Transverse colon (tissue), 4 donors: ENCODE results near the gene ENTPD1.

Source experiments
- CTCF ChIP-seq, 5 experiments: fragments of 200-600 bp in 3 of 5; fragments of 450-650 bp in 2 of 5; sonication (generic) in 3 of 5; IDR thresholded peaks; 1 replicate in 2 of 5; 2 replicates in 3 of 5; pipeline ENCODE4 v1.5.1; 2016 to 2017; ENCODE audit warnings: antibody characterized with exemption in 5 of 5, inconsistent platforms in 3 of 5, mild to moderate bottlenecking in 2 of 5, moderate library complexity in 1 of 5
- EP300 ChIP-seq: sonication (generic); formaldehyde crosslinking; IDR thresholded peaks from one replicate; pipeline ENCODE4 v1.6.1; 2017; ENCODE audit warnings: antibody characterized with exemption, low read depth
- POLR2A ChIP-seq: fragments of 450-650 bp; IDR thresholded peaks from one replicate; pipeline ENCODE4 v1.6.1; 2016; ENCODE audit warnings: antibody characterized with exemption, mild to moderate bottlenecking, moderate library complexity
- POLR2AphosphoS5 ChIP-seq, 3 donors: sonication (generic); formaldehyde crosslinking; IDR thresholded peaks; one replicate each; pipeline ENCODE4 v1.6.1; 2016; ENCODE audit warnings: antibody characterized with exemption in 3 of 3

DNA sequence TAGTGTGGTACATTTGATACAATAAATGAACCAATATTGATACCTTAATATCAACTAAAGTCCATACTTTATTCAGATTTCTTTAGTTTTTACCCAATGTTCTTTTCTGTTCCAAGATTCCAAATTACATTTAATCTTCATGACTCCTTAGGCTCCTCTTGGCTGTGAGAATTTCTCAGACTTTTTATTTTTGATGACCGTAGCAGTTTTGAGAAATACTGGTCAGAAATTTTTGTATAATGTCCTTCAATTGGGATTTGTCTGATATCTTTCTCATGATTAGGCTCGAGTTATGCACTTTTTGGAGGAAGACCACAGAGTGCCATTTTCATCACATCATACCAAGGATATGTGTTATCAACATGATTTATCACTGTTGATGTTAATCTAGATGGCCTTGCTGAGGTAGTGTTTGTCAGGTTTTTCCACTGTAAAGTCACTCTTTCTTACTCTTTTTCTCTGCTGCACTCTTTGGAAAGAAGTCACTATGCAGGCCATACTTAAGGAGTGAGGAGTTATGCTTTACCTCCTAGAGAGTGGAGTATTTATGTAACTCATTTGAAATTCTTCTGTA lies 12.9 kb upstream of the ENTPD1 start:
- TF ChIP-seq CTCF (IDR thresholded peaks at IDR 0.05): no peak
- TF ChIP-seq POLR2A: no peak
- no peak for TF ChIP-seq POLR2AphosphoS5 (IDR thresholded peaks at IDR 0.05)
- TF ChIP-seq EP300: no peak
